SJSA1 (cell line): Measurements from ENCODE around the gene CREB3. TPM values are rescaled to one million over a fixed set of nuclear protein-coding genes. Genes with fewer than 3 reads are reported as not detected.

Experiments used
- DNase-seq, 2 experiments: peaks; one replicate each; pipeline ENCODE4 v3.0.0-alpha.2; 2015 to 2020; ENCODE audit warnings: low spot score in 2 of 2, low read depth in 1 of 2
- H3K27ac ChIP-seq: fragments of 250-450 bp; sonication (Bioruptor Pico); 2 replicates; pipeline ENCODE4 v1.5.1; 2020; ENCODE audit warnings: mild to moderate bottlenecking, moderate library complexity
- H3K27me3 ChIP-seq: fragments of 250-450 bp; sonication (Bioruptor Pico); replicated peaks from 2 replicates; pipeline ENCODE4 v1.5.1; 2020; ENCODE audit warnings: mild to moderate bottlenecking, moderate library complexity
- H3K36me3 ChIP-seq: fragments of 250-450 bp; sonication (Bioruptor Pico); 2 replicates; pipeline ENCODE4 v1.5.1; 2020; ENCODE audit warnings: mild to moderate bottlenecking
- H3K4me1 ChIP-seq: fragments of 250-450 bp; sonication (Bioruptor Pico); replicated peaks from 2 replicates; pipeline ENCODE4 v1.6.1; 2021; ENCODE audit warnings: mild to moderate bottlenecking
- H3K4me3 ChIP-seq: fragments of 250-450 bp; sonication (Bioruptor Pico); 2 replicates; pipeline ENCODE4 v1.5.1; 2020; ENCODE audit warnings: mild to moderate bottlenecking
- H3K9me3 ChIP-seq: fragments of 250-450 bp; sonication (Bioruptor Pico); replicated peaks from 2 replicates; pipeline ENCODE4 v1.5.1; 2020; ENCODE audit warnings: mild to moderate bottlenecking
- total RNA-seq: library from RNA; depleted of rRNA; stranded (reverse); fragments of >200 nt; shearing (Covaris generic); gene quantifications from 2 replicates; pipeline ENCODE4 v1.2.3, GENCODE V29; 2014; rRNA removed

Gene CREB3, protein sequence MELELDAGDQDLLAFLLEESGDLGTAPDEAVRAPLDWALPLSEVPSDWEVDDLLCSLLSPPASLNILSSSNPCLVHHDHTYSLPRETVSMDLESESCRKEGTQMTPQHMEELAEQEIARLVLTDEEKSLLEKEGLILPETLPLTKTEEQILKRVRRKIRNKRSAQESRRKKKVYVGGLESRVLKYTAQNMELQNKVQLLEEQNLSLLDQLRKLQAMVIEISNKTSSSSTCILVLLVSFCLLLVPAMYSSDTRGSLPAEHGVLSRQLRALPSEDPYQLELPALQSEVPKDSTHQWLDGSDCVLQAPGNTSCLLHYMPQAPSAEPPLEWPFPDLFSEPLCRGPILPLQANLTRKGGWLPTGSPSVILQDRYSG
- total RNA-seq: 39.2 and 86.7 TPM in 2 replicates

DNA sequence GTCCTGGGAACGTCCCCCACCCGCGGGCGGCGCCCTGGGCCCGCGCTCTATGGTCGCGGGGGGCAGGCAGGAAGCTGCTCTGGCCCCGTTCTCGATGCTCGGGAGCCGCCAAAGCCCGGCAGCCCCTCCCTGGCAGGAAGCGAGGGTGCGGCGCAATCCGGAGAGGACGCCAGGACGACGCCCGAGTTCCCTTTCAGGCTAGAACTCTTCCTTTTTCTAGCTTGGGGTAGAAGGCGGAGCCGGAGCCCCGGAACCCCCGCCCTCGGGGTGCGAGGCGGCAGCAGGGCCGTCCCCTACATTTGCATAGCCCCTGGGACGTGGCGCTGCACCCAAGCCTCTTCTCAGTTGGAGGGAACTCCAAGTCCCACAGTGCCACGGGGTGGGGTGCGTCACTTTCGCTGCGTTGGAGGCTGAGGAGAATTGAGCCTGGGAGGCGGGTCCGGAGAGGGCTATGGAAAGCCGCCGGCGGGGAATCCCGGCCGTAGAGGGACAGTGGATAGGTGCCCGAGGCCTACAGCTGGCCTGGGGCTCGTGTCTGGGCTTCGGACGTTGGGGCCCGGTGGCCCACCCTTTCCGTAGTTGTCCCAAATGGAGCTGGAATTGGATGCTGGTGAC lies at the start of gene CREB3, which contains the start of gene TLN1:
CREB3 (plus strand) TSS at position 482 of the 615 bp plus-strand sequence; CDS start at position 589, 107 bp downstream.
TLN1 (minus strand) TSS at position 11 of the 615 bp plus-strand sequence. CDS start 6,501 bp downstream, outside the sequence.
- H3K4me1 ChIP-seq: peaks cover 45% of the 10 kb centered on the region

DNA sequence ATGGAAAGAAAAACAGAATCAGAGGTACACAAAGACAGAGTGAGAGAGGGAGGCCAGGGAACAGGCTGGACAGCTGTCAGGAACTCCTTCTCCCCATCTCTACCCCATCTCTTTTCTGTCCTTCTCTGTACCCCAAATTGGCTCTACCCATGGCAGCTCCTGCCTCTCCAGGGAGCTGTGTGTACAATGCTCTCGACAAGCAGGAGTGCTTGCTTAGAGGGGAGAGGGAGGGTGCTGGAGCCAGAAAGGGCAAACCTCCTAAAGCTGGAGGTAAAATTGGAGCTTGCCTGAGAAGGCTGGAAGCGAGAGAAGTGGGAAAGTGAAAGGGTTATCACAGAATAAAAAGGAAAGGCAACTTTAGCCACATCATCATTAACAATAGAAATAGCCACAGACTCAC lies 49.1 kb upstream of the CREB3 start:
- no peaks in the 10 kb centered on the region for H3K27me3 ChIP-seq
- H3K27ac ChIP-seq: no peak overlapping the region
- H3K4me3 ChIP-seq: no peak overlapping the region
- H3K9me3 ChIP-seq: no peaks in the 10 kb centered on the region
- peaks cover 15% of the 10 kb centered on the region for H3K4me1 ChIP-seq
- H3K36me3 ChIP-seq: peaks cover 68% of the 10 kb centered on the region
- DNase-seq: no peak

More for the DNA sequence above, at the start of gene CREB3, which contains the start of gene TLN1:
- Histone ChIP-seq H3K9me3 (no peaks in the 10 kb centered on the region), H3K36me3 (peaks cover 40% of the 10 kb centered on the region), H3K27me3 (no peaks in the 10 kb centered on the region), H3K27ac (peak within 1 kb of the TSS; percentile 73), H3K4me3 (peak within 1 kb of the TSS; percentile 52)
- DNase-seq: peak; percentile 96 to 97

DNA sequence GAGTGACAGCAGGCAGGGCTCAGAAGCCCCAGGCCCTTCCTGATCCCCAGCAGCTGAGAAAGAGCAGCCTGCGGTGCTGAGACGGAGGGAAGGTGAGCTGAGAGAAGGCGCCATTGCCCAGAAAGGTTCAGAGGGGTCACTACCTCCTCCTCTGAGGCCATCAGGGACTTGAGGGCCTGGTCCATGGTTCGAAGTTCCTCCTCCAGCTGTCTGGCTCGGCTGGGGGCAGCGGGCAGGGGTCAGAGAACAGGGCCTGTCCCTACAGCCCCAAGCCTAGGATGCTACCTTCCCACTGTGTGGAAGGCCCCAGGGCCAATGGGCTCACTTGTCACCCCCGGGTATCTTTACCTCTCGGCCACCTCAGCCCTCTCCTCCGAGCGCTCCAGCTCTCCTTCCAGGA lies 47.5 kb upstream of the CREB3 start:
- H3K27ac ChIP-seq: no peak overlapping the region
- no peaks in the 10 kb centered on the region for H3K9me3 ChIP-seq
- peaks cover 80% of the 10 kb centered on the region for H3K36me3 ChIP-seq
- peaks cover 19% of the 10 kb centered on the region for H3K4me1 ChIP-seq
- no peak overlapping the region for H3K4me3 ChIP-seq
- DNase-seq: no peak
- no peaks in the 10 kb centered on the region for H3K27me3 ChIP-seq

DNA sequence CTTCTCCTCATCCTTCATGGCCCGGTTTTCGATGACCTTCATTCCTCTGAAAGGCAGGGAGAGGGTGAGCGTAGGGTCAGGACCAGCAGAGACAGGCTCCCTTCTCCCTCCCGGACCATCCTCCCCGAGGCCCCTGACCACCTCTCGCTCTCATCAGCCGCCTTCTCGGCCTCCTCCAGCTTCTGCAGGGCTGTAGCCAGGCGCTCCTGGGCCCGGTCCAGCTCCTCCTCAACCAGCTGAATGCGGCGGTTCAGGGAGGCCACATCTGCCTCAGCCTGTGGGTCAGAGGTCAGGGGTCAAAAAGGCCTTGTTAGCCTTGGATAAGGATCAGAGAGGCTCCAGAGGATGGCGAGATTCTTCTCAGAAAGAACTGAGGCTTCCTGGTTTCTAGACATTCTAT lies 47.0 kb upstream of the CREB3 start:
- H3K4me3 ChIP-seq: no peak overlapping the region
- no peaks in the 10 kb centered on the region for H3K27me3 ChIP-seq
- no peak for DNase-seq
- H3K27ac ChIP-seq: no peak overlapping the region
- H3K4me1 ChIP-seq: peaks cover 19% of the 10 kb centered on the region
- no peaks in the 10 kb centered on the region for H3K9me3 ChIP-seq
- peaks cover 80% of the 10 kb centered on the region for H3K36me3 ChIP-seq

DNA sequence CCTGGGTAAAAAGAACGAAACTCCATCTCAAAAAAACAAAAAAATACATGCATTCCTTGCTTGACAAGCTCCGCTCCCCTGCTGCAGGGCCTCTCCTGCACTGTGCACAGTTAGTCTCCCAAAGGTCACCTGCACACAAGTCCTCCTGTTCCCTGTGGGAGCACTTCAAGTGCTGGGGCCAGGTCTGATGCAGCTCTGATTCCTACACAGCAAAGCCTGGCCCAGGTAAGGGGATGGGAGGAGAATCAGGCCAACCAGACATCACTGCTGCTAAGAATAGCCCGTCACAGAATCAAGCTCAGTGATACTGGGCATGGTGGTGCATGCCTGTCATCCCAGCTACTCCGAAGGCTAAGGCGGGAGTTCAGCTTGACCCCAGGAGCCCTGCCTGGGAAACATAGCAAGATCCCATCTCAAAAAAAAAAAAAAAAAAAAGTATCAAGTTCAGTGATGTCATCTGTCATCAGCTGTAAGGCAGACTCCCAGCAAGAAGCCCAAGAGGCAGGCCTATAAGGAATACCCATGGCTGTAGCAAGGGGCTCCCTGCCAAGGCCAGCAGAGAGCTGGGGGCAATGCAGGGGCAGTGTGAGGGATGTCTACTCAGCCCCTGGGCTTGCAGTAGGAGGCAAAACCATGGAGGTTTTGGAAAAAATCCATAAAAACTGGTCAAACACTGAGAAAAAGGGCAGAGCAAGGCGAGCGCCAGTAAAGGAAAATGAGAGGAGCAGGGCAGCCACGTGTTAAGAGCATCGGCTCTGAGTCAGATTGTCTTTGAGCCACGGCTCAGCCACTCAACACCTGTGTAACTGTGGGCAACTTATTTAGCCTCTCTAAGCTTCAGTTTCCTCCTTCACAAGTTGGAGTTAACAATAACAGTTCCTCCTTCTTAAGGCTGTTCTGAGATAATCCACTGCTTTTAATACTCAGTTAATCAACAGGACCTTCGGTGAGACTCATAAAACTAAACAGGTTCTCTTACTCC lies 46.0 kb upstream of the CREB3 start:
- peaks cover 23% of the 10 kb centered on the region for H3K4me1 ChIP-seq
- no peak overlapping the region for H3K27ac ChIP-seq
- no peaks in the 10 kb centered on the region for H3K9me3 ChIP-seq
- peaks cover 78% of the 10 kb centered on the region for H3K36me3 ChIP-seq
- no peaks in the 10 kb centered on the region for H3K27me3 ChIP-seq
- DNase-seq: no peak
- no peak overlapping the region for H3K4me3 ChIP-seq

DNA sequence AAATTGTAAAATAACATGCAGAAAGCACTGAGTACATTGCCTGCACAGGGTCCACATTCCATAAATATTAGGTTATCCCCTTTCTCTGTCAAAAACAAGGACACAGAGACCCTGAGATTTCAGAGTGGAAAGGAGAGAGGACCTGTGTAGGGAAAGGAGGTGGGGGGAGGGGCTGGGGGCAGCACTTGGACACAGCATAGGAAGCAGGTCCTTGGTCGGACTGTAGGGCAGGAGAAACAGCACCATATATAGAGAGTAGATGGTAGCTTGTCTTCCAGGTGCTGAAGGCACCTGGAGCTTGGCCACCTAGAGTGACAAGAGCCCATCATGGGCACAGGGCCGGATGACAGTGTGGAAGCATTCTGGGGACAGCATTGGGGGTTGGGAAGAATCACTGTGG lies 45.2 kb upstream of the CREB3 start:
- peaks cover 24% of the 10 kb centered on the region for H3K4me1 ChIP-seq
- H3K9me3 ChIP-seq: no peaks in the 10 kb centered on the region
- no peak overlapping the region for H3K27ac ChIP-seq
- H3K4me3 ChIP-seq: no peak overlapping the region
- H3K27me3 ChIP-seq: no peaks in the 10 kb centered on the region
- DNase-seq: no peak
- peaks cover 70% of the 10 kb centered on the region for H3K36me3 ChIP-seq

DNA sequence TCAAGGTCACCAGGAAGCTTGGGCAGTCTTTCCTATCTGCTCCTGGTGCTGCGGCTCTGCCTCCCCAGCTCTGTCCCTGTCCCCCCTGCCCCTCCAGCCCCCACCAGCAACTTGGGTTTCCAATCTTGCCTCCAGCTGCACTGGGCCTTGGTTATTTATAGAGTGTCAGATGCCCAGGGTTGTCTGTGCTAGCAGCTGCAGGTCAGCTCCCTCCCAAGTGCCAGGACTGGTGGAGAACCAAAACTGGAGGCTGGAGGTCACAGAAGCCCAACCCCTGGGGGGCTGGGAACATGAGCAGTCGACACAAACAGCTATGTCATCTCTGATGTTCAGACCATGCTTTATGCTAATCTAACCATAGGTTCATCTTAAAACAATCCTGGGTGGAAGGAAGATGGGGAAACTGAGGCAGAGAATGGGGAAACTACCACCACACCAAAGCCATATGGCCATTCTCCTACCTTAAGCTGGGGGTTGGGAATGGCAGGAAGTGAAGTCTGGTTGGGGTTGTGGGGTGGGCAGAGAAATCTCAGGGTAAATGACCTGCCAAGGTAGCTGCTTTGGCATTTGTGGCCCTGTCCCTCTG lies 44.4 kb upstream of the CREB3 start:
- Histone ChIP-seq H3K4me1 (peaks cover 24% of the 10 kb centered on the region), H3K27me3 (no peaks in the 10 kb centered on the region), H3K36me3 (peaks cover 63% of the 10 kb centered on the region), H3K4me3 (peak overlapping the region; percentile 60), H3K9me3 (no peaks in the 10 kb centered on the region), H3K27ac (no peak overlapping the region)
- DNase-seq: no peak

DNA sequence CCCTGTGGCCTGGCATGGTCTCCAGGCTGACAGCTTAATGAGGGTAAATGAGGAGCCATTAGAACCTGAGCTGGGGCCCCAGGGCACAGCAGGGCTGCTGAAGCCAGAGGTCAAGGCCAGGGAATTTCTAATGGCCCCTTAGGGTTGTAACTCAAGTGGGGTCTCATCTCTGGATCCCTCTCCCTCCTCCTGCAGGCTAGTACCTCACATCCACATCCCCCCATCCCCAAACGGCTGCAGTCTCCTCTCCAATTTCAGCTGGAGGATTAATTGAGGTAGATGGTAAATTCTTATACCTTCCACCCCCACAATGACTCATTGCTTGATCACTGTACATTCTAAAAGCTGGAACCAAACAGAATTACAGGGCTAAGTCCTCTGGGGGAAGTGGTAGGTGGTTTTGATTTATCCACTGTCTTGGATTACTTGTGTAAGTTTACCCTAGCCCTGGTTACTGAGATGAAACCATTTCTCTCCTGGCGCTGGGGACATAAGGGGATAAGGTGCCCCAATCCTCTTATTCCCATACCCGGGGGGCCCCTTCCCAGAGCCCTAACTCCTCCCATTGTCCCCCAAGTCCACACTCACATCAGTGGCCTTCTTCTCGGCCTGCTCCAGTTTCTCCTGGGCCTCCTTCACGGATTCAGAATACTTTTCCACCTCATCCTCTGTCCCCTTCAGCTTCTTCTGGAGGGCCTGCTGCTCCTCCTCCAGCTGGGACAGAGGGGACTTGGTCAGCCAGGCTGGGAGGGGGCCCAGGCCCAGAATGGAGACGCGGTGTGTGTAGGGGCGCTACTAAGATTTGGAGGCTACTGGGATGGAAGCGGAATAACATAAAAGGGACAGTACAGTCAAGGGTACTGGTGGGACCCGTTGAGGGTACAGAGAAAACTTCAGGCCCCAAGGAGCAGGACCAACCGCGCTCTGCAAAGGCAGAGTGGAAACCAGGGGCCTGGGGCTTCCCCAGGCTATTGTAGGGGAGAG lies 43.6 kb upstream of the CREB3 start:
- Histone ChIP-seq H3K27ac (peak overlapping the region; percentile 17; the same call in 1 of the 2 replicates), H3K4me3 (peak overlapping the region; percentile 60), H3K9me3 (no peaks in the 10 kb centered on the region), H3K36me3 (peaks cover 55% of the 10 kb centered on the region), H3K4me1 (peaks cover 24% of the 10 kb centered on the region), H3K27me3 (no peaks in the 10 kb centered on the region)
- peak in 1 of 2 experiments; percentile 27 for DNase-seq

DNA sequence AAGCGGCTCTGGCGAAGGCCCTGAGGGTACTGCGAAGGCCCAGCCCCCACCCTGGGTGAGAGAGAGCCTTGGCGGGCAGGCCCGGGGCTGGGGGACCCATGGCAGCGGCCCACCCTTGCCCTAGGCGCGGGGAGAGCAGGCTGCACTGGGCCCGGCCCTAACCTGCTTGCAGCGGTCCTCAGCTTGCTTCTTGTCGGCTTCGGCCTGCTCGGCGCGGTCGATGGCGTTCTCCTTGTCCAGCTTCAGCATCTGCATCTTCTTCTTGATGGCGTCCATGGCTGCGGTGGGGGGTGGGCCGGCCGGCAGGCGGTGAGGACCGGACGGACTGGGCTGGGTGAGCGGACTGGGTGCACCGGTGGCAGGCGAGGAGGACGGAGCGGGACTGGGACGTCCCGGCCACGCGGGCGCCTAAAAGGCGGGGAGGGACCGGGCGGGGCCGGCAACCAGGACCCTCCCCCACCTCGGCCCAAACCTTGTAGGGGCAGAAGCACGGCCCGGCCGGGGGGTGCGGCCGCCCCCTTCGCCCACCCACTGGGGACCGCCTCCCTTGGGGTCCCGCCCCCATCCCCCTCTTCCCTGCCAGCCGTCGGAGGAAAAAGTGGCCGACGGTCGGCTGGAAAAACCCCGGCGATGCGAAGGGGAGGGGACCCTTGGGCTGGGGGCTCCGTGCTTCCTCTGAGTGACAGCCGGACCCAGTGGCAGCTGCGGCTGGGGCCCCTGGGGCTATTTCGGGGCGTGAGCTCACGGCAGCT lies 42.7 kb upstream of the CREB3 start, which contains the start of gene TPM2:
TPM2 (minus strand) TSS at position 384 of the 752 bp plus-strand sequence; CDS start at position 276, 108 bp downstream.
- no peaks in the 10 kb centered on the region for H3K9me3 ChIP-seq
- H3K27me3 ChIP-seq: no peaks in the 10 kb centered on the region
- peak within 1 kb of the TSS; percentile 60 for H3K4me3 ChIP-seq
- peaks cover 46% of the 10 kb centered on the region for H3K36me3 ChIP-seq
- peaks cover 25% of the 10 kb centered on the region for H3K4me1 ChIP-seq
- peak within 1 kb of the TSS; percentile 77 for H3K27ac ChIP-seq
- peak; percentile 79 to 88 for DNase-seq

DNA sequence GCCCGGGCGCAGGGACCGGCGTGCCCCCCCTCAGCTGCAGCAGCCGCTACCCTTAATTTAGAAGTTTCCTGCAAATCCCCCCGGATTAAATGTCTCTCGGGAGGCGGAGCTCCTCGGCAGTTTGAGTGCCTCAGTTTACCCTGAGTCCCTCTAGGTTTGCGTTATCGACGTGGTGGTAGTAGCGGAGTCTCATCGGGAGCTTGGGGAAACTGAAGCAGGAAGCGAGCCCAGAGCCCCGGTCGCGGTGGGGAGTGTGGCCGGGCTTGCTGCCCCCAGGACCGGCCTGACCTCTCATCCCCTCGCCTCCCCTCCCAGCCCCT lies 42.2 kb upstream of the CREB3 start:
- DNase-seq: no peak
- H3K9me3 ChIP-seq: no peaks in the 10 kb centered on the region
- peaks cover 30% of the 10 kb centered on the region for H3K4me1 ChIP-seq
- H3K27me3 ChIP-seq: no peaks in the 10 kb centered on the region
- peak overlapping the region; percentile 57 for H3K27ac ChIP-seq
- peaks cover 41% of the 10 kb centered on the region for H3K36me3 ChIP-seq
- peak overlapping the region; percentile 60 for H3K4me3 ChIP-seq

DNA sequence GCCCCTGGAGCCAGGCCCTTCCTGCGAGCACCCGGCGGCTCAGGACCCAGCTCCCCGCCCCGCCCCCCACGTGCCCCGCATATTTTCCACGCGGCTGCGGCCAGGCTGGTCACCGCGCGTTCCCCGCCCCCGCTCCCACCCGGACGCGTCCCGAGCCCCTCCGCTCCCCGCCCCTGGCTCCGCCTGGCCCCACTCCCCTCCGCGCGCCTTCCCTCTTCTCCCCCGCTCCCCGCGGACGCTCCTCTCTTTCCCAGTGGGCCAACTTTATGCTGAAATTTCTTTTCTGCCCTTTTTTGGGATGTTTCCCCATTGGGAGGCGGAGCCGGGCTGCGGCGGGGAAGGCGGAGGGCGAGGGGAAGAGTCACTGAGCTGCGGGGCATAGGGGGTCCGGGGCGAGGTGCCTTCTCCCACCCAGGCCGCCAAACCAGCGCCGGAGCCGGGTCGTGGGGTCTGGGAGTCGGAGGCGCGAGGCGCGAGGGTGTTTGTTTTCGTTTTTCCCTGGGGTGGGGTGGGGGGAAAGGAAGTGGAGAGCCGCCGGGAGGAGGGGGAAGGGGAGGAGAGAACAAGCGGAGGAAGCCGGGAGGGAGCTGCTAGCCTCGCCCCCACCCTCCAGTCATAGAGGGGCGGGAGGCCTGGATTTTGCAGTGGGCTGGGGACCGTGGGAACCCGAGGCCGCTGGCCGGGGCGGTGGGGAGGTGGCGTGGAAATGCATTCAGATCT lies 41.7 kb upstream of the CREB3 start:
- Histone ChIP-seq H3K9me3 (no peaks in the 10 kb centered on the region), H3K4me1 (peaks cover 33% of the 10 kb centered on the region), H3K36me3 (peaks cover 37% of the 10 kb centered on the region), H3K27ac (peak overlapping the region; percentile 77), H3K27me3 (no peaks in the 10 kb centered on the region), H3K4me3 (peak overlapping the region; percentile 60)
- DNase-seq: peak; percentile 44 to 74
